HepG2 (cell line): ENCODE data around the gene ZFAND3. TPM values are rescaled to one million over a fixed set of nuclear protein-coding genes. Genes with fewer than 3 reads are reported as not detected.
A peak's percentile ranks its signal among the peaks of the same experiment; 100 is the strongest.

Experiments
- CCAR2 ChIP-seq: fragments of 200-400 bp; formaldehyde crosslinking; optimal IDR thresholded peaks from 2 replicates; pipeline ENCODE3; 2018; ENCODE audit warnings: low read depth, mild to moderate bottlenecking, low read length, moderate library complexity
- ZC3H4 ChIP-seq: sonication (generic); formaldehyde crosslinking; IDR thresholded peaks from 2 replicates; pipeline ENCODE4 v1.4.0; 2020; ENCODE audit warnings: missing genetic modification reagents, borderline replicate concordance
- ZNF138 ChIP-seq: sonication (generic); formaldehyde crosslinking; IDR thresholded peaks from 2 replicates; pipeline ENCODE4 v1.5.0; 2020; ENCODE audit warnings: mild to moderate bottlenecking, low read depth, missing genetic modification reagents
- ZNF232 ChIP-seq: sonication (generic); formaldehyde crosslinking; IDR thresholded peaks from 2 replicates; pipeline ENCODE4 v1.4.0; 2020; ENCODE audit warnings: missing genetic modification reagents, borderline replicate concordance
- ZNF350 ChIP-seq: sonication (generic); formaldehyde crosslinking; IDR thresholded peaks from 2 replicates; pipeline ENCODE4 v1.4.0; 2020; ENCODE audit warnings: mild to moderate bottlenecking, low read depth, missing genetic modification reagents, borderline replicate concordance
- ZNF501 ChIP-seq: sonication (generic); formaldehyde crosslinking; IDR thresholded peaks from 2 replicates; pipeline ENCODE4 v1.5.1; 2020; ENCODE audit warnings: mild to moderate bottlenecking, moderate library complexity, missing genetic modification reagents
- ZNF747 ChIP-seq: sonication (generic); formaldehyde crosslinking; IDR thresholded peaks from 2 replicates; pipeline ENCODE4 v1.8.1; 2023; ENCODE audit warnings: missing genetic modification reagents, mild to moderate bottlenecking, borderline replicate concordance
- ZNF776 ChIP-seq: sonication (generic); formaldehyde crosslinking; IDR thresholded peaks from 2 replicates; pipeline ENCODE4 v1.4.0; 2020; ENCODE audit warnings: mild to moderate bottlenecking, missing genetic modification reagents
- ZNF782 ChIP-seq: sonication (generic); formaldehyde crosslinking; IDR thresholded peaks from 2 replicates; pipeline ENCODE4 v1.4.0; 2020; ENCODE audit warnings: missing genetic modification reagents, mild to moderate bottlenecking, borderline replicate concordance
- ZSCAN31 ChIP-seq: sonication (generic); formaldehyde crosslinking; IDR thresholded peaks from 2 replicates; pipeline ENCODE4 v1.5.0; 2020; ENCODE audit warnings: low read depth, mild to moderate bottlenecking, missing genetic modification reagents
- polyA plus RNA-seq, 8 experiments: library from polyadenylated mRNA; depleted of rRNA in 3 of 8; stranded (reverse) in 7 of 8; unstranded in 1 of 8; fragments of >200 nt; fragmentation: Illumina TruSeq in 4 of 8; extraction: Trizol in 4 of 8; gene quantifications; 2 replicates each; pipeline versions ENCODE4 v1.2.1 to v1.2.3, GENCODE V29; 2011 to 2016; ENCODE audit warnings: low read depth in 4 of 8, missing spikeins in 1 of 8, mixed read lengths in 1 of 8; ENCODE audit not compliant: insufficient read depth in 1 of 8
- total RNA-seq, 5 experiments: library from RNA; depleted of rRNA; stranded (reverse); fragments of >200 nt; fragmentation: Illumina TruSeq; extraction: Trizol; gene quantifications; 2 replicates each; pipeline ENCODE4 v1.2.3, GENCODE V29; 2016; ENCODE audit warnings: low read depth in 1 of 5
- TF ChIP-seq, protein P1 (sequence below): sonication (generic); formaldehyde crosslinking; IDR thresholded peaks from 2 replicates; pipeline ENCODE4 v1.4.0; 2020; ENCODE audit warnings: missing genetic modification reagents
- TF ChIP-seq, protein P2 (sequence below): sonication (generic); formaldehyde crosslinking; IDR thresholded peaks from 2 replicates; pipeline ENCODE4 v1.5.1; 2020; ENCODE audit warnings: missing genetic modification reagents, mild to moderate bottlenecking, borderline replicate concordance
- TF ChIP-seq, protein P3 (sequence below): sonication (generic); formaldehyde crosslinking; IDR thresholded peaks from 2 replicates; pipeline ENCODE4 v1.4.0; 2020; ENCODE audit warnings: missing genetic modification reagents
- TF ChIP-seq, protein P4 (sequence below): sonication (generic); formaldehyde crosslinking; IDR thresholded peaks from 2 replicates; pipeline ENCODE4 v1.4.0; 2020; ENCODE audit warnings: mild to moderate bottlenecking, low read depth, missing genetic modification reagents
- TF ChIP-seq, protein P5 (sequence below): sonication (generic); formaldehyde crosslinking; conservative IDR thresholded peaks from 2 replicates; pipeline ENCODE4 v1.4.0; 2020; ENCODE audit warnings: mild to moderate bottlenecking, missing genetic modification reagents, moderate library complexity

The ZFAND3 gene
- total and polyA plus RNA-seq, 2 of the 13 experiments (the other 11 are each of a cell fraction or from before 2014, with no cell fraction given), result 16.4 to 17.1 TPM

DNA sequence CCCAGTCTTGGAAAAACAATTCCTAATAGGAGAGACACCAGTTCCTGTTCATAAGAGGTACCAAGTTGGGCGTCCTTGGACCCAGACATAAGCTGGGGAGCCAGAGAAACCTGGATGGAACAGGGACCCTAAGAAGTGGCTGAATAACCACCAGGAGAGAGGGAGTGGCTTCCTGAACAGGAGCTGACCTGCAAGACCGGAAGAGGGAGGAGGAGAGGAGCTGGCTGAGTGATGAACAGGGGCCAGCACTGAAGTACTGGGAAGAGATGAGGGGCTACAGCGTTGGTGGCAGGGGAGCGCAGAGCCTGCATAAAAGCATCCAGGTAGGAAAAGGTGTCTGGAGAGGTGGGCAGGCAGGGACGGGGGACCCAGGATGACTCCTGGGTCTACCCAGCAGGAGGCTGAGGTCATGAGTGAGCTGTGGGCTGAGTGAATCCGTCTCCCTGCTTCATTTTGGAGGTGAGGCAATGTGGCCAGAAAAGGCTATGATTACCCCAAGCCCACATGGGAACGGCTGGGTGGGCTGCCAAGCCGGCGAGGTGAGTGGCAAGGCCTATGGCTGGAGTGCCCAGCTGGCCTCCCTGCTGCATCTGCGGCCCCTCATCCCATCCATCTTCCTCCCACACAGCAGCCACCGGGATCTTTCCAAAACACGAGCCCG is 34.4 kb upstream of the ZFAND3 start (continued):
- TF ChIP-seq, protein P1, sequence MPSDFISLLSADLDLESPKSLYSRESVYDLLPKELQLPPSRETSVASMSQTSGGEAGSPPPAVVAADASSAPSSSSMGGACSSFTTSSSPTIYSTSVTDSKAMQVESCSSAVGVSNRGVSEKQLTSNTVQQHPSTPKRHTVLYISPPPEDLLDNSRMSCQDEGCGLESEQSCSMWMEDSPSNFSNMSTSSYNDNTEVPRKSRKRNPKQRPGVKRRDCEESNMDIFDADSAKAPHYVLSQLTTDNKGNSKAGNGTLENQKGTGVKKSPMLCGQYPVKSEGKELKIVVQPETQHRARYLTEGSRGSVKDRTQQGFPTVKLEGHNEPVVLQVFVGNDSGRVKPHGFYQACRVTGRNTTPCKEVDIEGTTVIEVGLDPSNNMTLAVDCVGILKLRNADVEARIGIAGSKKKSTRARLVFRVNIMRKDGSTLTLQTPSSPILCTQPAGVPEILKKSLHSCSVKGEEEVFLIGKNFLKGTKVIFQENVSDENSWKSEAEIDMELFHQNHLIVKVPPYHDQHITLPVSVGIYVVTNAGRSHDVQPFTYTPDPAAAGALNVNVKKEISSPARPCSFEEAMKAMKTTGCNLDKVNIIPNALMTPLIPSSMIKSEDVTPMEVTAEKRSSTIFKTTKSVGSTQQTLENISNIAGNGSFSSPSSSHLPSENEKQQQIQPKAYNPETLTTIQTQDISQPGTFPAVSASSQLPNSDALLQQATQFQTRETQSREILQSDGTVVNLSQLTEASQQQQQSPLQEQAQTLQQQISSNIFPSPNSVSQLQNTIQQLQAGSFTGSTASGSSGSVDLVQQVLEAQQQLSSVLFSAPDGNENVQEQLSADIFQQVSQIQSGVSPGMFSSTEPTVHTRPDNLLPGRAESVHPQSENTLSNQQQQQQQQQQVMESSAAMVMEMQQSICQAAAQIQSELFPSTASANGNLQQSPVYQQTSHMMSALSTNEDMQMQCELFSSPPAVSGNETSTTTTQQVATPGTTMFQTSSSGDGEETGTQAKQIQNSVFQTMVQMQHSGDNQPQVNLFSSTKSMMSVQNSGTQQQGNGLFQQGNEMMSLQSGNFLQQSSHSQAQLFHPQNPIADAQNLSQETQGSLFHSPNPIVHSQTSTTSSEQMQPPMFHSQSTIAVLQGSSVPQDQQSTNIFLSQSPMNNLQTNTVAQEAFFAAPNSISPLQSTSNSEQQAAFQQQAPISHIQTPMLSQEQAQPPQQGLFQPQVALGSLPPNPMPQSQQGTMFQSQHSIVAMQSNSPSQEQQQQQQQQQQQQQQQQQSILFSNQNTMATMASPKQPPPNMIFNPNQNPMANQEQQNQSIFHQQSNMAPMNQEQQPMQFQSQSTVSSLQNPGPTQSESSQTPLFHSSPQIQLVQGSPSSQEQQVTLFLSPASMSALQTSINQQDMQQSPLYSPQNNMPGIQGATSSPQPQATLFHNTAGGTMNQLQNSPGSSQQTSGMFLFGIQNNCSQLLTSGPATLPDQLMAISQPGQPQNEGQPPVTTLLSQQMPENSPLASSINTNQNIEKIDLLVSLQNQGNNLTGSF, result no peak
- TF ChIP-seq ZNF747 (CRISPR knock-in tag) (no peak), CCAR2 (no peak), ZC3H4 (CRISPR knock-in tag) (no peak), ZNF776 (0 out of 2 replicates have a peak, but pooled peaks have one; percentile 23), ZSCAN31 (CRISPR knock-in tag) (no peak), ZNF501 (CRISPR knock-in tag) (0 out of 2 replicates have a peak, but pooled peaks have one; percentile 17), ZNF350 (CRISPR knock-in tag) (no peak), ZNF782 (CRISPR knock-in tag) (no peak), ZNF138 (CRISPR knock-in tag) (no peak), ZNF232 (CRISPR knock-in tag) (no peak)
- TF ChIP-seq, protein P2, sequence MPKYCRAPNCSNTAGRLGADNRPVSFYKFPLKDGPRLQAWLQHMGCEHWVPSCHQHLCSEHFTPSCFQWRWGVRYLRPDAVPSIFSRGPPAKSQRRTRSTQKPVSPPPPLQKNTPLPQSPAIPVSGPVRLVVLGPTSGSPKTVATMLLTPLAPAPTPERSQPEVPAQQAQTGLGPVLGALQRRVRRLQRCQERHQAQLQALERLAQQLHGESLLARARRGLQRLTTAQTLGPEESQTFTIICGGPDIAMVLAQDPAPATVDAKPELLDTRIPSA (CRISPR knock-in tag), result no peak
- TF ChIP-seq, protein P3, sequence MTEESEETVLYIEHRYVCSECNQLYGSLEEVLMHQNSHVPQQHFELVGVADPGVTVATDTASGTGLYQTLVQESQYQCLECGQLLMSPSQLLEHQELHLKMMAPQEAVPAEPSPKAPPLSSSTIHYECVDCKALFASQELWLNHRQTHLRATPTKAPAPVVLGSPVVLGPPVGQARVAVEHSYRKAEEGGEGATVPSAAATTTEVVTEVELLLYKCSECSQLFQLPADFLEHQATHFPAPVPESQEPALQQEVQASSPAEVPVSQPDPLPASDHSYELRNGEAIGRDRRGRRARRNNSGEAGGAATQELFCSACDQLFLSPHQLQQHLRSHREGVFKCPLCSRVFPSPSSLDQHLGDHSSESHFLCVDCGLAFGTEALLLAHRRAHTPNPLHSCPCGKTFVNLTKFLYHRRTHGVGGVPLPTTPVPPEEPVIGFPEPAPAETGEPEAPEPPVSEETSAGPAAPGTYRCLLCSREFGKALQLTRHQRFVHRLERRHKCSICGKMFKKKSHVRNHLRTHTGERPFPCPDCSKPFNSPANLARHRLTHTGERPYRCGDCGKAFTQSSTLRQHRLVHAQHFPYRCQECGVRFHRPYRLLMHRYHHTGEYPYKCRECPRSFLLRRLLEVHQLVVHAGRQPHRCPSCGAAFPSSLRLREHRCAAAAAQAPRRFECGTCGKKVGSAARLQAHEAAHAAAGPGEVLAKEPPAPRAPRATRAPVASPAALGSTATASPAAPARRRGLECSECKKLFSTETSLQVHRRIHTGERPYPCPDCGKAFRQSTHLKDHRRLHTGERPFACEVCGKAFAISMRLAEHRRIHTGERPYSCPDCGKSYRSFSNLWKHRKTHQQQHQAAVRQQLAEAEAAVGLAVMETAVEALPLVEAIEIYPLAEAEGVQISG (CRISPR knock-in tag), result 0 out of 2 replicates have a peak, but pooled peaks have one; percentile 15
- TF ChIP-seq, protein P4, sequence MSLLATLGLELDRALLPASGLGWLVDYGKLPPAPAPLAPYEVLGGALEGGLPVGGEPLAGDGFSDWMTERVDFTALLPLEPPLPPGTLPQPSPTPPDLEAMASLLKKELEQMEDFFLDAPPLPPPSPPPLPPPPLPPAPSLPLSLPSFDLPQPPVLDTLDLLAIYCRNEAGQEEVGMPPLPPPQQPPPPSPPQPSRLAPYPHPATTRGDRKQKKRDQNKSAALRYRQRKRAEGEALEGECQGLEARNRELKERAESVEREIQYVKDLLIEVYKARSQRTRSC (CRISPR knock-in tag), result no peak
- TF ChIP-seq, protein P5, sequence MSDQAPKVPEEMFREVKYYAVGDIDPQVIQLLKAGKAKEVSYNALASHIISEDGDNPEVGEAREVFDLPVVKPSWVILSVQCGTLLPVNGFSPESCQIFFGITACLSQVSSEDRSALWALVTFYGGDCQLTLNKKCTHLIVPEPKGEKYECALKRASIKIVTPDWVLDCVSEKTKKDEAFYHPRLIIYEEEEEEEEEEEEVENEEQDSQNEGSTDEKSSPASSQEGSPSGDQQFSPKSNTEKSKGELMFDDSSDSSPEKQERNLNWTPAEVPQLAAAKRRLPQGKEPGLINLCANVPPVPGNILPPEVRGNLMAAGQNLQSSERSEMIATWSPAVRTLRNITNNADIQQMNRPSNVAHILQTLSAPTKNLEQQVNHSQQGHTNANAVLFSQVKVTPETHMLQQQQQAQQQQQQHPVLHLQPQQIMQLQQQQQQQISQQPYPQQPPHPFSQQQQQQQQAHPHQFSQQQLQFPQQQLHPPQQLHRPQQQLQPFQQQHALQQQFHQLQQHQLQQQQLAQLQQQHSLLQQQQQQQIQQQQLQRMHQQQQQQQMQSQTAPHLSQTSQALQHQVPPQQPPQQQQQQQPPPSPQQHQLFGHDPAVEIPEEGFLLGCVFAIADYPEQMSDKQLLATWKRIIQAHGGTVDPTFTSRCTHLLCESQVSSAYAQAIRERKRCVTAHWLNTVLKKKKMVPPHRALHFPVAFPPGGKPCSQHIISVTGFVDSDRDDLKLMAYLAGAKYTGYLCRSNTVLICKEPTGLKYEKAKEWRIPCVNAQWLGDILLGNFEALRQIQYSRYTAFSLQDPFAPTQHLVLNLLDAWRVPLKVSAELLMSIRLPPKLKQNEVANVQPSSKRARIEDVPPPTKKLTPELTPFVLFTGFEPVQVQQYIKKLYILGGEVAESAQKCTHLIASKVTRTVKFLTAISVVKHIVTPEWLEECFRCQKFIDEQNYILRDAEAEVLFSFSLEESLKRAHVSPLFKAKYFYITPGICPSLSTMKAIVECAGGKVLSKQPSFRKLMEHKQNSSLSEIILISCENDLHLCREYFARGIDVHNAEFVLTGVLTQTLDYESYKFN (CRISPR knock-in tag), result no peak
